Erythroblast (primary cell): Measurements from ENCODE around the gene VEGFA.

Experiments used
- GATA1 ChIP-seq: IDR thresholded peaks from 2 replicates; pipeline ENCODE4 v1.6.1; 2011; ENCODE audit warnings: low read depth, mild to moderate bottlenecking, control low read depth, low read length, moderate library complexity
- POLR2A ChIP-seq: IDR thresholded peaks from 2 replicates; pipeline ENCODE4 v1.6.1; 2011; ENCODE audit warnings: mild to moderate bottlenecking, low read length

DNA sequence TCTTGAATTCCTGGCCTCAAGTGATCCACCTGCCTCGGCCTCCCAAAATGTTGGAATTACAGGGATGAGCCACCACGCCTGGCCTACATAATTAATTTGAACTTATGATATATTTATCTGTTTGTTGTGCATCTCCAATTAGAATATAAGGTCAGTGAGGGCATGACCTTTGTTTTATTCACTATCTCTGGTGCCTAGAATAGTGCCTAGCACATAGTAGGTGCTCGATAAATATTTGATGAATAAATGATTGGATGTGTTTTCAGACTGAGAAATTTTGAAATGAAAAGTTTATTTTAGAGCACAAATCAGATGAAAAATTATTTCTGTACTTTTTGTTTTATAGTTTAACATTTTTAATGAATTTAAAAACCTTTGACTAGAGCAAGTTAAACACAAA is 19.4 kb upstream of the VEGFA start:
- TF ChIP-seq POLR2A (no peak), GATA1 (no peak)
